ENCODE results near the gene MYBBP1A.

- no peak for TF ChIP-seq CTCF (IDR thresholded peaks at IDR 0.05)
- TF ChIP-seq, protein P1, sequence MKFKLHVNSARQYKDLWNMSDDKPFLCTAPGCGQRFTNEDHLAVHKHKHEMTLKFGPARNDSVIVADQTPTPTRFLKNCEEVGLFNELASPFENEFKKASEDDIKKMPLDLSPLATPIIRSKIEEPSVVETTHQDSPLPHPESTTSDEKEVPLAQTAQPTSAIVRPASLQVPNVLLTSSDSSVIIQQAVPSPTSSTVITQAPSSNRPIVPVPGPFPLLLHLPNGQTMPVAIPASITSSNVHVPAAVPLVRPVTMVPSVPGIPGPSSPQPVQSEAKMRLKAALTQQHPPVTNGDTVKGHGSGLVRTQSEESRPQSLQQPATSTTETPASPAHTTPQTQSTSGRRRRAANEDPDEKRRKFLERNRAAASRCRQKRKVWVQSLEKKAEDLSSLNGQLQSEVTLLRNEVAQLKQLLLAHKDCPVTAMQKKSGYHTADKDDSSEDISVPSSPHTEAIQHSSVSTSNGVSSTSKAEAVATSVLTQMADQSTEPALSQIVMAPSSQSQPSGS (CRISPR knock-in tag; IDR thresholded peaks at IDR 0.05; ENCODE audit: borderline replicate concordance, low read depth): no peak
- TF ChIP-seq, protein P2, sequence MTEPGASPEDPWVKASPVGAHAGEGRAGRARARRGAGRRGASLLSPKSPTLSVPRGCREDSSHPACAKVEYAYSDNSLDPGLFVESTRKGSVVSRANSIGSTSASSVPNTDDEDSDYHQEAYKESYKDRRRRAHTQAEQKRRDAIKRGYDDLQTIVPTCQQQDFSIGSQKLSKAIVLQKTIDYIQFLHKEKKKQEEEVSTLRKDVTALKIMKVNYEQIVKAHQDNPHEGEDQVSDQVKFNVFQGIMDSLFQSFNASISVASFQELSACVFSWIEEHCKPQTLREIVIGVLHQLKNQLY (CRISPR knock-in tag; IDR thresholded peaks at IDR 0.05): no peak
These were observed 51.7 kb downstream of the MYBBP1A start for GRCh38 chr17:4503283-4504025.
